ENCODE data around the gene AHCYL2. TPM values are rescaled to one million over a fixed set of nuclear protein-coding genes. Genes with fewer than 3 reads are reported as not detected.

The AHCYL2 gene
- total RNA-seq, 1 donor from 2014 or later: 11.0 TPM

Other genes starting within 250 kb of the AHCYL2 start
- 39.5 to 44.0 TPM (median 43.9 TPM) in 3 replicates for gene TNPO3, start 169.9 kb upstream of the AHCYL2 start, total RNA-seq
- 1.7 to 5.7 TPM (median 4.2 TPM) in 3 replicates for gene TSPAN33, start 80.3 kb upstream of the AHCYL2 start, total RNA-seq
- 34.3 to 40.2 TPM (median 37.4 TPM) in 3 replicates for gene SMO, start 36.4 kb upstream of the AHCYL2 start, total RNA-seq
- gene STRIP2, start 209.4 kb downstream of the AHCYL2 start, total RNA-seq: 0.87 to 1.3 TPM (median 1.2 TPM) in 3 replicates

Data from chondrocyte (in vitro differentiated cells).